ENCODE data around the gene C10orf95. TPM values are rescaled to one million over a fixed set of nuclear protein-coding genes. Genes with fewer than 3 reads are reported as not detected.

Gene C10orf95
- total RNA-seq, 4 donors from 2014 or later = 1.4 TPM; not detected in 3

- no peaks in the 10 kb centered on the region for H3K9me3 ChIP-seq
- no peak overlapping the region for H3K4me3 ChIP-seq
- H3K4me1 ChIP-seq = peaks cover 0 to 23% (median 7%) of the 10 kb centered on the region in 4 donors
- H3K27ac ChIP-seq = peak overlapping the region in 2 of 4 donors; percentile 65 to 78
- TF ChIP-seq POLR2A (IDR thresholded peaks at IDR 0.05) (no peak), CTCF (IDR thresholded peaks at IDR 0.05) (no peak), EP300 (IDR thresholded peaks at IDR 0.05) (no peak)
- H3K36me3 ChIP-seq = peaks cover 0 to 6% (median 0%) of the 10 kb centered on the region in 3 donors
- DNase-seq (ENCODE audit: low spot score in 2 of 2) = no peak
- 70 to 77% methylated on average over 5 of the region's 5 CpGs for WGBS, 2 donors
- H3K27me3 ChIP-seq = no peaks in the 10 kb centered on the region
Observed at GRCh38 chr10:102453502-102453901, 2.2 kb upstream of the C10orf95 start.

- peak overlapping the region in 2 of 4 donors; percentile 65 to 78 for H3K27ac ChIP-seq
- no peaks in the 10 kb centered on the region for H3K27me3 ChIP-seq
- H3K36me3 ChIP-seq = peaks cover 0 to 6% (median 0%) of the 10 kb centered on the region in 3 donors
- TF ChIP-seq POLR2A (IDR thresholded peaks at IDR 0.05) (no peak), EP300 (IDR thresholded peaks at IDR 0.05) (peak in 1 of 2 donors; percentile 61)
- H3K4me3 ChIP-seq = no peak overlapping the region
- WGBS, 2 donors = 34 to 39% methylated on average over 3 of the region's 3 CpGs
- DNase-seq (ENCODE audit: low spot score in 2 of 2) = peak in 1 of 2 donors; percentile 53
- peaks cover 0 to 23% (median 7%) of the 10 kb centered on the region in 4 donors for H3K4me1 ChIP-seq
- no peaks in the 10 kb centered on the region for H3K9me3 ChIP-seq
Observed at GRCh38 chr10:102452672-102453340, 1.5 kb upstream of the C10orf95 start.

- H3K4me1 ChIP-seq = peaks cover 0 to 23% (median 7%) of the 10 kb centered on the region in 4 donors
- H3K4me3 ChIP-seq = peak overlapping the region; percentile 64 to 85 (median 78)
- WGBS, 2 donors = 1 to 2% methylated on average over 10 to 14 of the region's 104 CpGs
- H3K9me3 ChIP-seq = no peaks in the 10 kb centered on the region
- TF ChIP-seq EP300 (IDR thresholded peaks at IDR 0.05) (peak in 1 of 2 donors; percentile 32), POLR2A (IDR thresholded peaks at IDR 0.05) (peak; percentile 62 to 77), CTCF (IDR thresholded peaks at IDR 0.05) (no peak)
- no peaks in the 10 kb centered on the region for H3K27me3 ChIP-seq
- peak overlapping the region; percentile 55 to 88 (median 84) for H3K27ac ChIP-seq
- no peaks in the 10 kb centered on the region for H3K36me3 ChIP-seq
- DNase-seq (ENCODE audit: low spot score in 2 of 2) = peak; percentile 31 to 38
Observed at GRCh38 chr10:102450374-102451104, 804 bp downstream of the C10orf95 start.

GRCh38 chr10:102450124-102450373 lies 1.3 kb downstream of the C10orf95 start:
- H3K27me3 ChIP-seq = no peaks in the 10 kb centered on the region
- 0 to 1% methylated on average over 11 of the region's 11 CpGs for WGBS, 2 donors
- H3K4me1 ChIP-seq = peaks cover 0 to 23% (median 7%) of the 10 kb centered on the region in 4 donors
- H3K9me3 ChIP-seq = no peaks in the 10 kb centered on the region
- DNase-seq (ENCODE audit: low spot score in 2 of 2) = no peak
- TF ChIP-seq EP300 (IDR thresholded peaks at IDR 0.05) (no peak), CTCF (IDR thresholded peaks at IDR 0.05) (no peak), POLR2A (IDR thresholded peaks at IDR 0.05) (no peak)
- peak overlapping the region; percentile 64 to 85 (median 78) for H3K4me3 ChIP-seq
- no peaks in the 10 kb centered on the region for H3K36me3 ChIP-seq
- H3K27ac ChIP-seq = peak overlapping the region; percentile 55 to 88 (median 84)

- peaks cover 0 to 23% (median 7%) of the 10 kb centered on the region in 4 donors for H3K4me1 ChIP-seq
- no peaks in the 10 kb centered on the region for H3K9me3 ChIP-seq
- TF ChIP-seq CTCF (IDR thresholded peaks at IDR 0.05) (no peak), EP300 (IDR thresholded peaks at IDR 0.05) (no peak), POLR2A (IDR thresholded peaks at IDR 0.05) (no peak)
- peak; percentile 30 to 55 for DNase-seq (ENCODE audit: low spot score in 2 of 2)
- peak overlapping the region; percentile 64 to 85 (median 78) for H3K4me3 ChIP-seq
- H3K36me3 ChIP-seq = no peaks in the 10 kb centered on the region
- WGBS, 2 donors = 14 to 16% methylated on average over 30 of the region's 30 CpGs
- no peaks in the 10 kb centered on the region for H3K27me3 ChIP-seq
- H3K27ac ChIP-seq = peak overlapping the region; percentile 55 to 88 (median 84)
Observed at GRCh38 chr10:102449321-102450123, 1.8 kb downstream of the C10orf95 start.
